ENCODE results near the gene PCDHA13. TPM values are rescaled to one million over a fixed set of nuclear protein-coding genes. Genes with fewer than 3 reads are reported as not detected.

Gene PCDHA13
- polyA plus RNA-seq, 1 donor from 2014 or later = 0.89 TPM

DNA sequence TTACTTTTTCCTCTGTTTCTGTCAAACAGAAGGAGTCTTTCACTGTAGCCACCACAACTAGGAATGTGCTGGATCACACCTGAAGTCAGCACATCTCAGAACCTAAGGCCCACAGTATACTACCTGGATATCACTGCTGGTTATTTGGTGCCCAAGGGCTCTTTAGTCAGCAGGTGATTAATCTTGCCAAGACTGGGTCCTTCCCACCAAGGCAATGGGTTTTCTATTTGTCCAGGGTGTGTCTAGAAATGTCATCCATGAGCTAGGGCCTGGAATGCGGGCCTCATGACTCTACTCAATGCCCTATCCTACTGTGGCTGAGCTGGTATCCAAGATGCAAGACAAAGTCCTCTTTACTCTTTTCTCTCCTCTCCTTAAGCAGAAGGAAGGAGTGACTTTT, 34.4 kb downstream of the PCDHA13 start:
- Histone ChIP-seq H3K9me2 (ENCODE audit: insufficient read depth, low read length) (no peaks in the 10 kb centered on the region), H3K9ac (ENCODE audit: low read length) (no peak overlapping the region), H3K79me2 (replicated peaks; ENCODE audit: insufficient read depth, low read length) (peaks cover 14% of the 10 kb centered on the region), H3K27ac (ENCODE audit: low read length) (no peak overlapping the region), H3F3A (ENCODE audit: insufficient read depth, low read length, poor library complexity, severe bottlenecking) (no peaks in the 10 kb centered on the region), H3K4me2 (ENCODE audit: low read length) (no peak overlapping the region), H4K20me1 (ENCODE audit: insufficient read depth) (no peaks in the 10 kb centered on the region), H3K4me3 (ENCODE audit: low read length) (no peak overlapping the region), H2AFZ (ENCODE audit: low read depth, low read length) (no peak overlapping the region), H3K27me3 (ENCODE audit: insufficient read depth, low read depth, low read length) (no peaks in the 10 kb centered on the region), H3K36me3 (ENCODE audit: insufficient read depth, low read length) (peaks cover 4% of the 10 kb centered on the region), H3K9me3 (ENCODE audit: low read length) (peaks cover 7% of the 10 kb centered on the region)
- TF ChIP-seq SMC3 (conservative IDR thresholded peaks at IDR 0.05; ENCODE audit: poor library complexity) (no peak), TAF1 (IDR thresholded peaks at IDR 0.05; ENCODE audit: low read depth) (no peak), POLR2AphosphoS5 (IDR thresholded peaks at IDR 0.05) (no peak), MXI1 (conservative IDR thresholded peaks at IDR 0.05; ENCODE audit: poor library complexity, severe bottlenecking) (no peak), RAD21 (conservative IDR thresholded peaks at IDR 0.05) (no peak), EP300 (conservative IDR thresholded peaks at IDR 0.05; ENCODE audit: poor library complexity, severe bottlenecking) (no peak), EZH2 (IDR thresholded peaks at IDR 0.05; ENCODE audit: borderline replicate concordance, insufficient read depth, low read length, poor library complexity, severe bottlenecking) (no peak), REST (IDR thresholded peaks at IDR 0.05; ENCODE audit: borderline replicate concordance) (no peak)
- TF ChIP-seq, protein P1, sequence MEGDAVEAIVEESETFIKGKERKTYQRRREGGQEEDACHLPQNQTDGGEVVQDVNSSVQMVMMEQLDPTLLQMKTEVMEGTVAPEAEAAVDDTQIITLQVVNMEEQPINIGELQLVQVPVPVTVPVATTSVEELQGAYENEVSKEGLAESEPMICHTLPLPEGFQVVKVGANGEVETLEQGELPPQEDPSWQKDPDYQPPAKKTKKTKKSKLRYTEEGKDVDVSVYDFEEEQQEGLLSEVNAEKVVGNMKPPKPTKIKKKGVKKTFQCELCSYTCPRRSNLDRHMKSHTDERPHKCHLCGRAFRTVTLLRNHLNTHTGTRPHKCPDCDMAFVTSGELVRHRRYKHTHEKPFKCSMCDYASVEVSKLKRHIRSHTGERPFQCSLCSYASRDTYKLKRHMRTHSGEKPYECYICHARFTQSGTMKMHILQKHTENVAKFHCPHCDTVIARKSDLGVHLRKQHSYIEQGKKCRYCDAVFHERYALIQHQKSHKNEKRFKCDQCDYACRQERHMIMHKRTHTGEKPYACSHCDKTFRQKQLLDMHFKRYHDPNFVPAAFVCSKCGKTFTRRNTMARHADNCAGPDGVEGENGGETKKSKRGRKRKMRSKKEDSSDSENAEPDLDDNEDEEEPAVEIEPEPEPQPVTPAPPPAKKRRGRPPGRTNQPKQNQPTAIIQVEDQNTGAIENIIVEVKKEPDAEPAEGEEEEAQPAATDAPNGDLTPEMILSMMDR (IDR thresholded peaks at IDR 0.05; ENCODE audit: poor library complexity, severe bottlenecking) = no peak

- Histone ChIP-seq H3K9me2 (ENCODE audit: insufficient read depth, low read length) (no peaks in the 10 kb centered on the region), H2AFZ (ENCODE audit: low read depth, low read length) (no peak overlapping the region), H3K4me2 (ENCODE audit: low read length) (no peak overlapping the region), H3K27ac (ENCODE audit: low read length) (no peak overlapping the region), H3K79me2 (replicated peaks; ENCODE audit: insufficient read depth, low read length) (no peaks in the 10 kb centered on the region), H3K9ac (ENCODE audit: low read length) (no peak overlapping the region), H3K27me3 (ENCODE audit: insufficient read depth, low read depth, low read length) (no peaks in the 10 kb centered on the region), H4K20me1 (ENCODE audit: insufficient read depth) (no peaks in the 10 kb centered on the region), H3F3A (ENCODE audit: insufficient read depth, low read length, poor library complexity, severe bottlenecking) (no peaks in the 10 kb centered on the region), H3K9me3 (ENCODE audit: low read length) (no peaks in the 10 kb centered on the region), H3K4me3 (ENCODE audit: low read length) (no peak overlapping the region), H3K36me3 (ENCODE audit: insufficient read depth, low read length) (no peaks in the 10 kb centered on the region)
- no peak for TF ChIP-seq EZH2 (IDR thresholded peaks at IDR 0.05; ENCODE audit: borderline replicate concordance, insufficient read depth, low read length, poor library complexity, severe bottlenecking)
- TF ChIP-seq TAF1 (IDR thresholded peaks at IDR 0.05; ENCODE audit: low read depth) = no peak
- TF ChIP-seq SMC3 (conservative IDR thresholded peaks at IDR 0.05; ENCODE audit: poor library complexity) = no peak
- no peak for TF ChIP-seq MXI1 (conservative IDR thresholded peaks at IDR 0.05; ENCODE audit: poor library complexity, severe bottlenecking)
- no peak for TF ChIP-seq EP300 (conservative IDR thresholded peaks at IDR 0.05; ENCODE audit: poor library complexity, severe bottlenecking)
- TF ChIP-seq POLR2AphosphoS5 (IDR thresholded peaks at IDR 0.05) = no peak
- TF ChIP-seq, protein P1 (IDR thresholded peaks at IDR 0.05; ENCODE audit: poor library complexity, severe bottlenecking) = no peak
- TF ChIP-seq RAD21 (conservative IDR thresholded peaks at IDR 0.05) = no peak
- TF ChIP-seq REST (IDR thresholded peaks at IDR 0.05; ENCODE audit: borderline replicate concordance) = no peak
Observed at GRCh38 chr5:140923601-140924000, 41.7 kb downstream of the PCDHA13 start.
